Skeletal muscle tissue (tissue), 4 donors: ENCODE data around the gene AMZ1. TPM values are rescaled to one million over a fixed set of nuclear protein-coding genes. Genes with fewer than 3 reads are reported as not detected.
"Not testable (repeated sequence)": the region's sequence is repeated elsewhere in the genome, so short reads cannot be mapped to it uniquely, and the experiment has no call there.

Source experiments
- H3K27ac ChIP-seq: one replicate; pipeline ENCODE4 v1.7.0; 2013; ENCODE audit warnings: mild to moderate bottlenecking, low read depth, low read length, inconsistent platforms
- H3K27me3 ChIP-seq, 3 donors: one replicate each; pipeline ENCODE4 v1.7.0; 2013; ENCODE audit warnings: low read length in 3 of 3; ENCODE audit not compliant: control insufficient read depth in 3 of 3, insufficient read depth in 3 of 3
- H3K36me3 ChIP-seq, 3 donors: one replicate each; pipeline ENCODE4 v1.7.0; 2013; ENCODE audit warnings: low read length in 3 of 3; ENCODE audit not compliant: control insufficient read depth in 3 of 3, insufficient read depth in 3 of 3
- H3K4me1 ChIP-seq, 3 donors: one replicate each; pipeline ENCODE4 v1.7.0; 2013; ENCODE audit warnings: low read length in 3 of 3, mild to moderate bottlenecking in 3 of 3; ENCODE audit not compliant: control insufficient read depth in 3 of 3, insufficient read depth in 3 of 3
- H3K4me3 ChIP-seq, 3 donors: one replicate each; pipeline ENCODE4 v1.7.0; 2013; ENCODE audit warnings: low read length in 3 of 3
- H3K9ac ChIP-seq, 3 donors: one replicate each; pipeline ENCODE4 v1.7.0; 2013; ENCODE audit warnings: low read length in 3 of 3, mild to moderate bottlenecking in 3 of 3, moderate library complexity in 2 of 3, low read depth in 1 of 3
- H3K9me3 ChIP-seq, 3 donors: one replicate each; pipeline ENCODE4 v1.7.0; 2013; ENCODE audit warnings: low read length in 3 of 3; ENCODE audit not compliant: control insufficient read depth in 3 of 3
- total RNA-seq: library from RNA; depleted of rRNA; stranded (reverse); fragments of >200 nt; gene quantifications from one replicate; pipeline ENCODE4 v1.2.3, GENCODE V29; 2014
- donor health status: Osteomylitis.

Gene AMZ1
- total RNA-seq, 1 donor from 2014 or later = under 0.01 TPM

GRCh38 chr7:2737771-2738540 lies 50.0 kb downstream of the AMZ1 start:
- peak overlapping the region in 1 of 3 donors; percentile 73 for H3K9ac ChIP-seq

GRCh38 chr7:2738766-2739549 lies 51.0 kb downstream of the AMZ1 start:
- H3K9ac ChIP-seq = no peak overlapping the region
- no peaks in the 10 kb centered on the region for H3K27me3 ChIP-seq
- H3K4me3 ChIP-seq = no peak overlapping the region
- H3K27ac ChIP-seq = no peak overlapping the region
- H3K4me1 ChIP-seq = peaks cover 14 to 34% (median 17%) of the 10 kb centered on the region in 3 donors
- H3K36me3 ChIP-seq = no peaks in the 10 kb centered on the region
- H3K9me3 ChIP-seq = no peaks in the 10 kb centered on the region

More at GRCh38 chr7:2737771-2738540, 50.0 kb downstream of the AMZ1 start:
- Histone ChIP-seq H3K27me3 (no peaks in the 10 kb centered on the region), H3K4me1 (peaks cover 23 to 44% (median 26%) of the 10 kb centered on the region in 3 donors), H3K4me3 (peak overlapping the region in 1 of 3 donors; percentile 72), H3K9me3 (no peaks in the 10 kb centered on the region), H3K27ac (peak overlapping the region; percentile 32), H3K36me3 (no peaks in the 10 kb centered on the region)

- H3K9ac ChIP-seq, H3K27me3 ChIP-seq: not testable (repeated sequence)
Measured at GRCh38 chr7:2743523-2744185, 55.7 kb downstream of the AMZ1 start.

GRCh38 chr7:2748684-2749083 lies 60.7 kb downstream of the AMZ1 start:
- not testable (repeated sequence) for H3K4me1 ChIP-seq

More at GRCh38 chr7:2743523-2744185, 55.7 kb downstream of the AMZ1 start:
- H3K36me3 ChIP-seq, H3K4me3 ChIP-seq, H3K4me1 ChIP-seq, H3K27ac ChIP-seq, H3K9me3 ChIP-seq: not testable (repeated sequence)

GRCh38 chr7:2750004-2750407 lies 62.0 kb downstream of the AMZ1 start:
- Histone ChIP-seq H3K36me3 (no peaks in the 10 kb centered on the region), H3K27ac (no peak overlapping the region), H3K4me3 (no peak overlapping the region), H3K9ac (no peak overlapping the region), H3K27me3 (no peaks in the 10 kb centered on the region), H3K9me3 (no peaks in the 10 kb centered on the region), H3K4me1 (no peaks in the 10 kb centered on the region)

More at GRCh38 chr7:2748684-2749083, 60.7 kb downstream of the AMZ1 start:
- H3K27me3 ChIP-seq, H3K4me3 ChIP-seq, H3K27ac ChIP-seq, H3K36me3 ChIP-seq, H3K9ac ChIP-seq, H3K9me3 ChIP-seq: not testable (repeated sequence)

- Histone ChIP-seq H3K4me3 (no peak overlapping the region), H3K36me3 (no peaks in the 10 kb centered on the region), H3K4me1 (no peaks in the 10 kb centered on the region), H3K9ac (no peak overlapping the region), H3K27me3 (no peaks in the 10 kb centered on the region), H3K27ac (no peak overlapping the region), H3K9me3 (no peaks in the 10 kb centered on the region)
Measured at GRCh38 chr7:2751086-2751485, 63.1 kb downstream of the AMZ1 start.

- no peak overlapping the region for H3K27ac ChIP-seq
- no peak overlapping the region for H3K9ac ChIP-seq
- no peak overlapping the region for H3K4me3 ChIP-seq
- H3K27me3 ChIP-seq = no peaks in the 10 kb centered on the region
- peaks cover 10 to 11% (median 10%) of the 10 kb centered on the region in 3 donors for H3K4me1 ChIP-seq
- H3K9me3 ChIP-seq = no peaks in the 10 kb centered on the region
- no peaks in the 10 kb centered on the region for H3K36me3 ChIP-seq
Measured at GRCh38 chr7:2753148-2753547, 65.1 kb downstream of the AMZ1 start.

GRCh38 chr7:2754086-2754485 lies 66.1 kb downstream of the AMZ1 start:
- H3K27ac ChIP-seq = no peak overlapping the region
- no peaks in the 10 kb centered on the region for H3K9me3 ChIP-seq
- no peaks in the 10 kb centered on the region for H3K36me3 ChIP-seq
- no peak overlapping the region for H3K9ac ChIP-seq
- peaks cover 17 to 19% (median 18%) of the 10 kb centered on the region in 3 donors for H3K4me1 ChIP-seq
- no peak overlapping the region for H3K4me3 ChIP-seq
- H3K27me3 ChIP-seq = no peaks in the 10 kb centered on the region

- Histone ChIP-seq H3K27ac (no peak overlapping the region), H3K9ac (no peak overlapping the region), H3K36me3 (no peaks in the 10 kb centered on the region), H3K27me3 (no peaks in the 10 kb centered on the region), H3K9me3 (no peaks in the 10 kb centered on the region), H3K4me3 (no peak overlapping the region), H3K4me1 (peaks cover 25 to 27% (median 26%) of the 10 kb centered on the region in 3 donors)
Measured at GRCh38 chr7:2754912-2755311, 66.9 kb downstream of the AMZ1 start.
